Endothelial cell of umbilical vein (primary cell): ENCODE results near the gene UBN2. TPM values are rescaled to one million over a fixed set of nuclear protein-coding genes. Genes with fewer than 3 reads are reported as not detected.

ENCODE experiments used
- BruUV-seq: library from RNA; stranded (reverse); fragments of 400-500 nt; replicated peaks from 2 replicates; lab custom pipeline; 2021; lab: Mats Ljungman, UMichigan
- CTCF ChIA-PET: fragments of 300-600, 350-600 bp; sonication (Branson Sonifier 250); formaldehyde crosslinking; loops from one replicate; lab custom pipeline; 2021; ENCODE audit warnings: antibody characterized with exemption, inconsistent platforms; lab: Charles Lee
- POLR2A ChIA-PET: fragments of 300-600, 350-600 bp; sonication (Branson Sonifier 250); formaldehyde crosslinking; loops from one replicate; lab custom pipeline; 2021; ENCODE audit warnings: antibody characterized with exemption, inconsistent platforms; lab: Charles Lee
- DNase-seq: peaks from one replicate; pipeline ENCODE4 v3.0.0-alpha.2; 2011; ENCODE audit warnings: low read depth, low spot score
- FAIRE-seq: peaks from 2 replicates; lab custom pipeline; 2011; peaks lifted over from hg19 to GRCh38; lab: Jason Lieb, UNC
- H2AFZ ChIP-seq: 2 replicates; pipeline ENCODE4 v1.6.0; 2012; ENCODE audit warnings: low read depth, low read length, control low read depth, inconsistent platforms
- H3K27ac ChIP-seq: 2 replicates; pipeline ENCODE4 v1.5.1; 2011; ENCODE audit warnings: low read depth, mild to moderate bottlenecking, control low read depth, low read length, moderate library complexity; ENCODE audit not compliant: insufficient read depth
- H3K27me3 ChIP-seq, 2 experiments: 2 replicates each; pipeline versions ENCODE4 v1.6.0 to v1.6.1; 2011; ENCODE audit warnings: low read length in 2 of 2, mixed read lengths in 1 of 2; ENCODE audit not compliant: control insufficient read depth in 2 of 2, insufficient read depth in 2 of 2
- H3K36me3 ChIP-seq, 2 experiments: 2 replicates in 1 of 2; 3 replicates in 1 of 2; pipeline ENCODE4 v1.5.1; 2011; ENCODE audit warnings: low read length in 2 of 2, mild to moderate bottlenecking in 1 of 2, moderate library complexity in 1 of 2; ENCODE audit not compliant: control insufficient read depth in 2 of 2, insufficient read depth in 2 of 2; ENCODE audit errors: extremely low read depth in 1 of 2
- H3K4me1 ChIP-seq: 3 replicates; pipeline ENCODE4 v1.5.1; 2011; ENCODE audit warnings: mild to moderate bottlenecking, low read length; ENCODE audit not compliant: control insufficient read depth, insufficient read depth; ENCODE audit errors: extremely low read depth
- H3K4me2 ChIP-seq: 2 replicates; pipeline ENCODE4 v1.6.1; 2011; ENCODE audit warnings: low read length, control low read depth, mixed read lengths; ENCODE audit not compliant: insufficient read depth
- H3K4me3 ChIP-seq, 3 experiments: fragments of 200-600 bp in 1 of 3; sonication (generic), shearing (Covaris generic) in 1 of 3; replicated peaks in 1 of 3; 2 replicates each; pipeline ENCODE4 v1.5.1; 2011 to 2016; ENCODE audit warnings: control low read depth in 3 of 3, low read length in 3 of 3, mild to moderate bottlenecking in 2 of 3, inconsistent platforms in 1 of 3, low read depth in 1 of 3, moderate library complexity in 1 of 3; ENCODE audit not compliant: insufficient read depth in 1 of 3
- H3K79me2 ChIP-seq: 2 replicates; pipeline ENCODE4 v1.6.0; 2012; ENCODE audit warnings: low read length, inconsistent platforms; ENCODE audit not compliant: control insufficient read depth, insufficient read depth
- H3K9ac ChIP-seq: replicated peaks from 2 replicates; pipeline ENCODE3; 2011; ENCODE audit warnings: low read length, control low read depth; ENCODE audit not compliant: insufficient read depth; ENCODE audit errors: extremely low read depth
- H3K9me1 ChIP-seq: replicated peaks from 3 replicates; pipeline ENCODE4 v1.6.0; 2011; ENCODE audit warnings: mild to moderate bottlenecking, low read length; ENCODE audit not compliant: control insufficient read depth, insufficient read depth; ENCODE audit errors: extremely low read depth
- H3K9me3 ChIP-seq: replicated peaks from 2 replicates; pipeline ENCODE4 v1.5.1; 2012; ENCODE audit warnings: low read length, inconsistent platforms; ENCODE audit not compliant: control insufficient read depth, insufficient read depth
- H4K20me1 ChIP-seq: replicated peaks from 2 replicates; pipeline ENCODE3; 2011; ENCODE audit warnings: mild to moderate bottlenecking, low read length; ENCODE audit not compliant: control insufficient read depth, insufficient read depth; ENCODE audit errors: extremely low read depth
- CTCF ChIP-seq, 2 donors: IDR thresholded peaks; 1 replicate in 1 of 2; 2 replicates in 1 of 2; pipeline ENCODE4 v1.5.1; 2011; ENCODE audit warnings: low read length in 2 of 2, mild to moderate bottlenecking in 2 of 2, moderate library complexity in 2 of 2, control low read depth in 1 of 2, inconsistent platforms in 1 of 2, low read depth in 1 of 2; ENCODE audit not compliant: insufficient read depth in 1 of 2; ENCODE audit errors: extremely low read depth in 1 of 2
- EZH2 ChIP-seq: IDR thresholded peaks from 2 replicates; pipeline ENCODE4 v1.6.1; 2012; ENCODE audit warnings: borderline replicate concordance, low read depth, mild to moderate bottlenecking, moderate library complexity, low read length, inconsistent platforms; ENCODE audit not compliant: severe bottlenecking
- FOS ChIP-seq: IDR thresholded peaks from 2 replicates; pipeline ENCODE4 v1.6.1; 2011; ENCODE audit warnings: mild to moderate bottlenecking, low read length, moderate library complexity, borderline replicate concordance; ENCODE audit not compliant: insufficient read depth
- GATA2 ChIP-seq: IDR thresholded peaks from 2 replicates; pipeline ENCODE4 v1.7.0; 2011; ENCODE audit warnings: low read depth, mild to moderate bottlenecking, moderate library complexity, mixed read lengths, low read length; ENCODE audit not compliant: insufficient read length, insufficient read depth
- JUN ChIP-seq: IDR thresholded peaks from 2 replicates; pipeline ENCODE4 v1.6.1; 2011; ENCODE audit warnings: borderline replicate concordance, low read depth; ENCODE audit not compliant: insufficient read length, insufficient read depth
- MAX ChIP-seq: IDR thresholded peaks from 2 replicates; pipeline ENCODE4 v1.6.1; 2011; ENCODE audit not compliant: insufficient read depth, insufficient read length
- MYC ChIP-seq: IDR thresholded peaks from one replicate; pipeline ENCODE4 v1.6.1; 2011; ENCODE audit warnings: mild to moderate bottlenecking, low read depth, low read length
- POLR2A ChIP-seq: IDR thresholded peaks from 2 replicates; pipeline ENCODE4 v1.6.1; 2012; ENCODE audit warnings: low read depth, mild to moderate bottlenecking, control low read depth, low read length
- POLR2AphosphoS5 ChIP-seq: IDR thresholded peaks from 2 replicates; pipeline ENCODE4 v1.6.1; 2012; ENCODE audit warnings: low read depth, mild to moderate bottlenecking, control low read depth, low read length, moderate library complexity; ENCODE audit not compliant: insufficient read depth
- dilution Hi-C: fragments of 300-500 bp; cut with MboI; formaldehyde crosslinking; loops from one replicate; pipeline ENCODE4 v1.15.0; 2019; ENCODE audit warnings: low sequenced_read_pairs; ENCODE audit not compliant: extremely low pct_ligation_motif_present
- intact Hi-C: fragments of 100-400 bp; cut with micrococcal nuclease; formaldehyde crosslinking; loops from one replicate; pipeline ENCODE4 v1.10.0; 2022
- polyA plus RNA-seq, 4 experiments: library from polyadenylated mRNA; depleted of rRNA in 3 of 4; stranded (reverse) in 3 of 4; unstranded in 1 of 4; fragments of >200 nt; gene quantifications; 2 replicates each; pipeline versions ENCODE4 v1.2.1 to v1.2.3, GENCODE V29; 2011 to 2012; ENCODE audit warnings: missing spikeins in 1 of 4
- total RNA-seq: library from RNA; stranded (reverse); gene quantifications from 2 replicates; pipeline ENCODE4 v1.2.3, GENCODE V29; 2021

UBN2 gene
- total and polyA plus RNA-seq, 2 donors (not counting 3 experiments of a cell fraction or from before 2014, with no cell fraction given), result 2.2 to 14.2 TPM

GRCh38 chr7:139330333-139331030, 99.4 kb downstream of the UBN2 start:
- H4K20me1 ChIP-seq, result no peaks in the 10 kb centered on the region
- H3K27me3 ChIP-seq, result no peaks in the 10 kb centered on the region
- no peak for FAIRE-seq
- H3K9me3 ChIP-seq, result no peaks in the 10 kb centered on the region
- no peaks in the 10 kb centered on the region for H3K36me3 ChIP-seq
- no peak for TF ChIP-seq JUN
- no peak for TF ChIP-seq POLR2AphosphoS5
- no peak for TF ChIP-seq MYC
- TF ChIP-seq MAX, result no peak
- no peak for TF ChIP-seq CTCF (IDR thresholded peaks at IDR 0.05; ENCODE audit: extremely low read depth in 1 of 2, insufficient read depth in 1 of 2, low read depth in 1 of 2, low read length in 2 of 2)
- TF ChIP-seq FOS, result no peak
- no peak for TF ChIP-seq POLR2A
- no peak for TF ChIP-seq EZH2
- TF ChIP-seq GATA2, result no peak
- H3K4me3 ChIP-seq, result no peak overlapping the region
- BruUV-seq, result no TSS peak
- H3K79me2 ChIP-seq, result no peaks in the 10 kb centered on the region
- no peak overlapping the region for H3K27ac ChIP-seq
- dilution Hi-C loops (no loop called here), intact Hi-C loops (no loop called here)
- no peak overlapping the region for H2AFZ ChIP-seq
- ChIA-PET POLR2A (no interaction called here), CTCF (interaction anchor here (2.1 kb wide), 1 partner anchor 10 kb away, joined by 8 read pairs; no protein-coding TSS in a partner anchor)
- DNase-seq, result no peak
- H3K4me2 ChIP-seq, result no peak overlapping the region
- no peaks in the 10 kb centered on the region for H3K4me1 ChIP-seq
- H3K9me1 ChIP-seq, result no peaks in the 10 kb centered on the region
- H3K9ac ChIP-seq, result no peak overlapping the region
